ENCODE measurements around the gene PANK1. TPM values are rescaled to one million over a fixed set of nuclear protein-coding genes. Genes with fewer than 3 reads are reported as not detected.

PANK1 gene
- total and polyA plus RNA-seq, 2 donors from 2014 or later: 5.4 to 31.3 TPM

DNA sequence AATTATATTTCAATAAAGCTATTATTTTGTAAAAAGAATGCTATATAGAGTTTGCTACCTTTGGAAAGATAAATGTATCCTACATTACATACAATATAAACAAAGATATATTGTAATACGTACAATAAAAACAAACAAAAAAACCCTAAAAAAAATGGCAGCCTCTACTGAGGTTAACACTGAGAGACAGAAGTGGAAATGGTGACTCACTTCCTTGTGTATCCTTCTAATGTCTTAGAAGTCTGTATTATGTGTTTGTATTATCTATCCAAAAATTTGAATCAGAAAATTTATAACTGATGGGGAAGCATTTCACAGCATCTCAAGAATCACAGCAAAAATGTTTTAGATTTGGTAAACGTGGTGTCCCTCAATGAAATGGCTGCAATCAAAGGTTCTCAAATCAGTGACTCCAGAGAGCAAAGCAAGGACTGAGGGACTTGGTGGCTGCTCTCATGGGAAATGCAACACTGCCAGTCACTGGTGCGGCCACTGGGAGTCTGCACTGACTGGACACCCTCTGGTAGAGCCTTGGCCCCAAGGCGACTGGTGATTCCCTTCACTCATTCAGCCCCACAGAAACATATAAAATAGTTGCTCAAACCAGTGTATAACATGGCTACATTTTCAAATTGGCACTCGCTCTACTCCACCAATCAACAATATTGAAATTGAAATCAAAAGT lies 53.8 kb downstream of the PANK1 start:
- intact Hi-C loops (cut with DNase I): no loop called here
- DNase-seq: no peak
- TF ChIP-seq, protein P1, sequence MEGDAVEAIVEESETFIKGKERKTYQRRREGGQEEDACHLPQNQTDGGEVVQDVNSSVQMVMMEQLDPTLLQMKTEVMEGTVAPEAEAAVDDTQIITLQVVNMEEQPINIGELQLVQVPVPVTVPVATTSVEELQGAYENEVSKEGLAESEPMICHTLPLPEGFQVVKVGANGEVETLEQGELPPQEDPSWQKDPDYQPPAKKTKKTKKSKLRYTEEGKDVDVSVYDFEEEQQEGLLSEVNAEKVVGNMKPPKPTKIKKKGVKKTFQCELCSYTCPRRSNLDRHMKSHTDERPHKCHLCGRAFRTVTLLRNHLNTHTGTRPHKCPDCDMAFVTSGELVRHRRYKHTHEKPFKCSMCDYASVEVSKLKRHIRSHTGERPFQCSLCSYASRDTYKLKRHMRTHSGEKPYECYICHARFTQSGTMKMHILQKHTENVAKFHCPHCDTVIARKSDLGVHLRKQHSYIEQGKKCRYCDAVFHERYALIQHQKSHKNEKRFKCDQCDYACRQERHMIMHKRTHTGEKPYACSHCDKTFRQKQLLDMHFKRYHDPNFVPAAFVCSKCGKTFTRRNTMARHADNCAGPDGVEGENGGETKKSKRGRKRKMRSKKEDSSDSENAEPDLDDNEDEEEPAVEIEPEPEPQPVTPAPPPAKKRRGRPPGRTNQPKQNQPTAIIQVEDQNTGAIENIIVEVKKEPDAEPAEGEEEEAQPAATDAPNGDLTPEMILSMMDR (IDR thresholded peaks at IDR 0.05; ENCODE audit: borderline replicate concordance, extremely low read depth, insufficient read depth): no peak
- peaks cover 2 to 8% (median 2%) of the 10 kb centered on the region in 3 donors for H3K36me3 ChIP-seq (ENCODE audit: control insufficient read depth in 2 of 3, insufficient read depth in 3 of 3, low read length in 3 of 3)
- peaks cover 0 to 32% (median 8%) of the 10 kb centered on the region in 3 donors for H3K4me1 ChIP-seq (ENCODE audit: control insufficient read depth in 2 of 3, insufficient read depth in 2 of 3, low read depth in 1 of 3, low read length in 3 of 3)
- FAIRE-seq: no peak
- H3K4me3 ChIP-seq (ENCODE audit: low read length in 3 of 3): peak overlapping the region in 2 of 3 donors; percentile 33 to 40
- H3K9me3 ChIP-seq (ENCODE audit: control insufficient read depth in 2 of 3, insufficient read depth in 1 of 3, low read length in 3 of 3): no peaks in the 10 kb centered on the region
- peak overlapping the region in 1 of 3 donors; percentile 75 for H3K9ac ChIP-seq (ENCODE audit: low read length in 3 of 3)
- peak overlapping the region; percentile 91 to 94 for H3K27ac ChIP-seq (ENCODE audit: low read depth in 2 of 2, low read length in 2 of 2)
- H3K27me3 ChIP-seq (ENCODE audit: control insufficient read depth, insufficient read depth, low read length): no peaks in the 10 kb centered on the region

DNA sequence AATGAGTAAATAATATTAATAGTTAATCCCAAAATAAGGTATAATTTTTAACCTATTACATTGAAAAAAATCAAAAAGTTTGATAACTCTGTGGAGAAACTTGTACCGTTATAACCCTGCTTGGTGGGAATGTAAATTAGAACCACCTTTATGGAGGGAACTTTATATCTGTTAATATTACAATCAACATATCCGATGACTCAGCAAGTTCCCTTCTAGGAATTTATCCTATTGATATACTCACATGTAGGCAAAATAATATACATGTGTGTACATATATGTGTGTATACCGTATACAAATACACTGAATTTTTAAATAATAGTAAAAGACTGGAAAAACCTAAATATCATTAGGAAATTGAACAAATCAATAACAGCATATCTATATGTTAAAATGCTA lies 54.7 kb downstream of the PANK1 start:
- H3K4me1 ChIP-seq (ENCODE audit: control insufficient read depth in 2 of 3, insufficient read depth in 2 of 3, low read depth in 1 of 3, low read length in 3 of 3): peaks cover 0 to 32% (median 8%) of the 10 kb centered on the region in 3 donors

DNA sequence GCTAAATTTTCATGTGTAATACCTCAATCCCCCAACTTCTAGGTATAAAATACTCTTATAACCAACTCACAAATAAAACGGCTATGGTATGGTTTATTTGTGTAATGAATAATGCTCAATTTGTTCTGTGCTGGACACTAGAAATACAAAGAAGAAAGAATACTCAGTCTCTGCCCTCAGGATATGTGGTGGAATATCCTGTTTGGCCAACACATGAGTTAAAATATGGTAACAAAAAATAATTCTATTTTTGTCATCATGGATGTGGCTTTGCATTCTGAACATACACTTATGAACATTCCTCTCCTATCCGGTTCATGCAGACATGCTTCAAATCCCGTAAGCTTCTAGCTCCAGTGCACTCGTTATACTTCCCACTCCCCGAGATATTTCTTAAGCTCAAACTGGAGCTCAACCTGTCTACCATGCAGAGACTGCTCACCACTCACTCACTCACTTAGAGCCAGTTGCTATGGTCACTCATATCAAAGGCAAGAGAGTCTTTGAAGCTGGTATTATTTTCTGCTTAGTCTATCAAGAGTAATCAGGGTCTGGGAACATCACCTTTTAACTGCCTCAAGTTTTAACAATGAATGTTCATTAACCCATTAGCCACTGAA lies 55.8 kb downstream of the PANK1 start:
- H3K27ac ChIP-seq (ENCODE audit: low read depth in 2 of 2, low read length in 2 of 2): no peak overlapping the region
- TF ChIP-seq, protein P1 (IDR thresholded peaks at IDR 0.05; ENCODE audit: borderline replicate concordance, extremely low read depth, insufficient read depth): no peak
- DNase-seq: peak in 2 of 5 donors; percentile 56 to 57
- H3K36me3 ChIP-seq (ENCODE audit: control insufficient read depth in 2 of 3, insufficient read depth in 3 of 3, low read length in 3 of 3): peaks cover 2 to 7% (median 6%) of the 10 kb centered on the region in 3 donors
- intact Hi-C loops (cut with DNase I): no loop called here
- no peaks in the 10 kb centered on the region for H3K27me3 ChIP-seq (ENCODE audit: control insufficient read depth, insufficient read depth, low read length)
- H3K9ac ChIP-seq (ENCODE audit: low read length in 3 of 3): no peak overlapping the region
- no peak for FAIRE-seq
- peaks cover 0 to 26% (median 8%) of the 10 kb centered on the region in 3 donors for H3K4me1 ChIP-seq (ENCODE audit: control insufficient read depth in 2 of 3, insufficient read depth in 2 of 3, low read depth in 1 of 3, low read length in 3 of 3)
- no peak overlapping the region for H3K4me3 ChIP-seq (ENCODE audit: low read length in 3 of 3)
- H3K9me3 ChIP-seq (ENCODE audit: control insufficient read depth in 2 of 3, insufficient read depth in 1 of 3, low read length in 3 of 3): no peaks in the 10 kb centered on the region

More for the DNA sequence above, 54.7 kb downstream of the PANK1 start:
- FAIRE-seq: no peak
- Histone ChIP-seq H3K4me3 (ENCODE audit: low read length in 3 of 3) (no peak overlapping the region), H3K27me3 (ENCODE audit: control insufficient read depth, insufficient read depth, low read length) (no peaks in the 10 kb centered on the region), H3K27ac (ENCODE audit: low read depth in 2 of 2, low read length in 2 of 2) (no peak overlapping the region), H3K9me3 (ENCODE audit: control insufficient read depth in 2 of 3, insufficient read depth in 1 of 3, low read length in 3 of 3) (no peaks in the 10 kb centered on the region), H3K36me3 (ENCODE audit: control insufficient read depth in 2 of 3, insufficient read depth in 3 of 3, low read length in 3 of 3) (peaks cover 2 to 6% (median 4%) of the 10 kb centered on the region in 3 donors), H3K9ac (ENCODE audit: low read length in 3 of 3) (no peak overlapping the region)
- TF ChIP-seq, protein P1 (IDR thresholded peaks at IDR 0.05; ENCODE audit: borderline replicate concordance, extremely low read depth, insufficient read depth): no peak
- intact Hi-C loops (cut with DNase I): no loop called here
- DNase-seq: no peak

All from kidney (tissue), 14 donors.